ENCODE measurements around the gene STK25. TPM values are rescaled to one million over a fixed set of nuclear protein-coding genes. Genes with fewer than 3 reads are reported as not detected.
A peak's percentile ranks its signal among the peaks of the same experiment; 100 is the strongest.
"Not testable (repeated sequence)": the region's sequence is repeated elsewhere in the genome, so short reads cannot be mapped to it uniquely, and the experiment has no call there.

STK25 gene
- total RNA-seq, 1 experiment from 2014 or later = 443 TPM

GRCh38 chr2:241532733-241533601, 24.6 kb upstream of the STK25 start:
- no peaks in the 10 kb centered on the region for H3K36me3 ChIP-seq (replicated peaks; ENCODE audit: control insufficient read depth, insufficient read depth, low read length)
- DNase-seq = peak; percentile 41

GRCh38 chr2:241532168-241532567, 23.8 kb upstream of the STK25 start:
- DNase-seq = no peak
- Histone ChIP-seq H3K36me3 (replicated peaks; ENCODE audit: control insufficient read depth, insufficient read depth, low read length) (no peaks in the 10 kb centered on the region), H3K4me3 (ENCODE audit: insufficient read depth, low read depth, low read length) (no peak overlapping the region), H3K27me3 (ENCODE audit: control insufficient read depth, insufficient read depth, low read length) (no peaks in the 10 kb centered on the region)

More at GRCh38 chr2:241532733-241533601, 24.6 kb upstream of the STK25 start:
- Histone ChIP-seq H3K4me3 (ENCODE audit: insufficient read depth, low read depth, low read length) (no peak overlapping the region), H3K27me3 (ENCODE audit: control insufficient read depth, insufficient read depth, low read length) (no peaks in the 10 kb centered on the region)

GRCh38 chr2:241531161-241531722, 22.9 kb upstream of the STK25 start:
- H3K36me3 ChIP-seq (replicated peaks; ENCODE audit: control insufficient read depth, insufficient read depth, low read length) = no peaks in the 10 kb centered on the region
- no peak overlapping the region for H3K4me3 ChIP-seq (ENCODE audit: insufficient read depth, low read depth, low read length)
- no peak for DNase-seq
- H3K27me3 ChIP-seq (ENCODE audit: control insufficient read depth, insufficient read depth, low read length) = no peaks in the 10 kb centered on the region

- no peak for DNase-seq
- H3K4me3 ChIP-seq (ENCODE audit: insufficient read depth, low read depth, low read length) = no peak overlapping the region
- no peaks in the 10 kb centered on the region for H3K27me3 ChIP-seq (ENCODE audit: control insufficient read depth, insufficient read depth, low read length)
- no peaks in the 10 kb centered on the region for H3K36me3 ChIP-seq (replicated peaks; ENCODE audit: control insufficient read depth, insufficient read depth, low read length)
These were observed 22.2 kb upstream of the STK25 start for GRCh38 chr2:241530571-241530970.

- H3K36me3 ChIP-seq (replicated peaks; ENCODE audit: control insufficient read depth, insufficient read depth, low read length); DNase-seq; H3K27me3 ChIP-seq (ENCODE audit: control insufficient read depth, insufficient read depth, low read length); H3K4me3 ChIP-seq (ENCODE audit: insufficient read depth, low read depth, low read length): not testable (repeated sequence)
These were observed 17.7 kb upstream of the STK25 start for GRCh38 chr2:241525818-241526780.

DNA sequence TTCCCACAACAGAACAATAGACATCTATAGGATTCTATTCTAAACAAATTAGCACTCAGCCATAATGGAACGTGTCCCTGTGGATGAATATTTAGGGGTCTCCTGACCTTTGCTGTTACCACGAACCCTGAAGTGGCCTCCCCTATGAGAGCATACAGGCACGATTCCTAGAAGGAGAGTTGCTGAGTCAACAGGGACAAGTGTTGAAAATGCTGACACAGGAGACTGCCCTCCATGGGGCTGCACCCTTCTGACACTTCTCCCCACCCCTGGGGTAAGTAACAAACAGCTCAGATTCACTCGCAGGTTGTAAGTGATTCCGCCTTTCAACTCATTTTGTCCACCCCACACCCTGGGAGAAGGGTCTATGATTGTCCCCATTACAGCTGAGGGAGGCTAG, 14.1 kb upstream of the STK25 start:
- no peaks in the 10 kb centered on the region for H3K36me3 ChIP-seq (replicated peaks; ENCODE audit: control insufficient read depth, insufficient read depth, low read length)
- no peak overlapping the region for H3K4me3 ChIP-seq (ENCODE audit: insufficient read depth, low read depth, low read length)

DNA sequence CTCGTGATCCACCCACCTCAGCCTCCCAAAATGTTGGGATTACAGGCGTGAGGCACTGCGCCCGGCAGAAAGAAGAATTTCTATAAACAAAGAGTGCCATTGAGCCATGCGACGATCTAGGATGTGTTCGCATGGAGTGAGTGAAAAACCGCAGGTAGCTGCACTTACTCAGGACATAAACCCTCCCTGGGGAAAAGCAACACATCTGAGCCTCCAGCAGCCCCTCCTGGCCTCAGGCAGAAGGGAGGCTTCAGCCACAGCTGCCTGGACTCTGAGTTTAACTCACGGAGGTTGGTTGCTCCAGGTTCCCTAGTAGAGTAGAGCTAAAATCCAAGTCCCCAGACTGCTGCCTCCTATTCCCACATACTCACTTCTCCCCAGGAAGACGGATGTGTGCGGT, 11.3 kb upstream of the STK25 start:
- DNase-seq = peak; percentile 42
- Histone ChIP-seq H3K36me3 (replicated peaks; ENCODE audit: control insufficient read depth, insufficient read depth, low read length) (no peaks in the 10 kb centered on the region), H3K4me3 (ENCODE audit: insufficient read depth, low read depth, low read length) (no peak overlapping the region), H3K27me3 (ENCODE audit: control insufficient read depth, insufficient read depth, low read length) (no peaks in the 10 kb centered on the region)

More for the DNA sequence above, 14.1 kb upstream of the STK25 start:
- H3K27me3 ChIP-seq (ENCODE audit: control insufficient read depth, insufficient read depth, low read length) = no peaks in the 10 kb centered on the region
- no peak for DNase-seq

- Histone ChIP-seq H3K27me3 (ENCODE audit: control insufficient read depth, insufficient read depth, low read length) (no peaks in the 10 kb centered on the region), H3K4me3 (ENCODE audit: insufficient read depth, low read depth, low read length) (no peak overlapping the region), H3K36me3 (replicated peaks; ENCODE audit: control insufficient read depth, insufficient read depth, low read length) (no peaks in the 10 kb centered on the region)
- DNase-seq = no peak
These were observed 8.9 kb upstream of the STK25 start for GRCh38 chr2:241517297-241517696.

DNA sequence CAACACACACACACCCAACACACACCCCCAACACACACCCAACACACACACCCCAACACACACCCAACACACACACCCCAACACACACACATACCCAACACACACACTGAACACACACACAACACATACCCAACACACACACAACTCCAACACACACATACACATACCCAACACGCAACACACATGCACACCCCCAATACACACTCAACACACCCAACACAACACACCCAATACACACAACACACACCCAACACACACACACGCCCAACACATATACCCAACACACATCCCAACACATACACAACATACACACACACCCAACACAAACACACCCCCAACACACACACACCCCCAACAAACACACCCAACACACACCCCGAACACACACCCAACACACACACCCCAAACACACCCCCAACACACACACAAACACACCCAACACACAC, 8.2 kb upstream of the STK25 start:
- H3K4me3 ChIP-seq (ENCODE audit: insufficient read depth, low read depth, low read length) = no peak overlapping the region
- no peaks in the 10 kb centered on the region for H3K36me3 ChIP-seq (replicated peaks; ENCODE audit: control insufficient read depth, insufficient read depth, low read length)
- no peak for DNase-seq
- no peaks in the 10 kb centered on the region for H3K27me3 ChIP-seq (ENCODE audit: control insufficient read depth, insufficient read depth, low read length)

GRCh38 chr2:241514986-241515737, 6.8 kb upstream of the STK25 start:
- H3K36me3 ChIP-seq (replicated peaks; ENCODE audit: control insufficient read depth, insufficient read depth, low read length) = no peaks in the 10 kb centered on the region
- no peaks in the 10 kb centered on the region for H3K27me3 ChIP-seq (ENCODE audit: control insufficient read depth, insufficient read depth, low read length)
- H3K4me3 ChIP-seq (ENCODE audit: insufficient read depth, low read depth, low read length) = no peak overlapping the region
- no peak for DNase-seq

GRCh38 chr2:241514553-241514952, 6.2 kb upstream of the STK25 start:
- no peak overlapping the region for H3K4me3 ChIP-seq (ENCODE audit: insufficient read depth, low read depth, low read length)
- DNase-seq = no peak
- no peaks in the 10 kb centered on the region for H3K36me3 ChIP-seq (replicated peaks; ENCODE audit: control insufficient read depth, insufficient read depth, low read length)
- H3K27me3 ChIP-seq (ENCODE audit: control insufficient read depth, insufficient read depth, low read length) = no peaks in the 10 kb centered on the region

- DNase-seq = no peak
- no peaks in the 10 kb centered on the region for H3K36me3 ChIP-seq (replicated peaks; ENCODE audit: control insufficient read depth, insufficient read depth, low read length)
These were observed 2.8 kb upstream of the STK25 start for GRCh38 chr2:241511091-241511741.

GRCh38 chr2:241509155-241509784, 886 bp upstream of the STK25 start:
- Histone ChIP-seq H3K27me3 (ENCODE audit: control insufficient read depth, insufficient read depth, low read length) (peaks cover 4% of the 10 kb centered on the region), H3K4me3 (ENCODE audit: insufficient read depth, low read depth, low read length) (peak overlapping the region; percentile 89), H3K36me3 (replicated peaks; ENCODE audit: control insufficient read depth, insufficient read depth, low read length) (no peaks in the 10 kb centered on the region)
- peak; percentile 73 for DNase-seq

More at GRCh38 chr2:241511091-241511741, 2.8 kb upstream of the STK25 start:
- Histone ChIP-seq H3K27me3 (ENCODE audit: control insufficient read depth, insufficient read depth, low read length) (peaks cover 4% of the 10 kb centered on the region), H3K4me3 (ENCODE audit: insufficient read depth, low read depth, low read length) (no peak overlapping the region)
